Activated CD4-positive, alpha-beta T cell treated with anti-CD3 and anti-CD28 coated beads for 4 hours (primary cell): ENCODE data around the gene GRK2.

Experiments used
- DNase-seq, 2 donors: peaks; one replicate each; pipeline ENCODE4 v3.0.0-alpha.2; 2020

The GRK2 gene

DNA sequence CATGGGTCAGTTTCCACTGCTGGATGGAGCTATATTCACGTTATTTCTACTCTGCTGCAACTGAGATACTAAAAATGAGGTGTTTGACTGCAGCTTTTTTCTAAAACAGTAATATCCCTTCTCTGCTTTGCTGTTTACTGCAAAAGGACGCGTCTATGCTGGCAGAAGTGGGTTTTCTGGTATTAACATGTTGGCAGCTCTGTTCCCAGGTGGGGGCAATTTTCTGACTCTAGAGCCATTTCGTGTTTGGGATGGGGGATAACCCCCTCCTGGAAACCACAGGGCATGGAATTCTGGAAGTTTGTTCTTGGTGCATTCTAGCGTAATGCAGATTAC lies 4.9 kb downstream of the GRK2 start:
- no peak for DNase-seq

DNA sequence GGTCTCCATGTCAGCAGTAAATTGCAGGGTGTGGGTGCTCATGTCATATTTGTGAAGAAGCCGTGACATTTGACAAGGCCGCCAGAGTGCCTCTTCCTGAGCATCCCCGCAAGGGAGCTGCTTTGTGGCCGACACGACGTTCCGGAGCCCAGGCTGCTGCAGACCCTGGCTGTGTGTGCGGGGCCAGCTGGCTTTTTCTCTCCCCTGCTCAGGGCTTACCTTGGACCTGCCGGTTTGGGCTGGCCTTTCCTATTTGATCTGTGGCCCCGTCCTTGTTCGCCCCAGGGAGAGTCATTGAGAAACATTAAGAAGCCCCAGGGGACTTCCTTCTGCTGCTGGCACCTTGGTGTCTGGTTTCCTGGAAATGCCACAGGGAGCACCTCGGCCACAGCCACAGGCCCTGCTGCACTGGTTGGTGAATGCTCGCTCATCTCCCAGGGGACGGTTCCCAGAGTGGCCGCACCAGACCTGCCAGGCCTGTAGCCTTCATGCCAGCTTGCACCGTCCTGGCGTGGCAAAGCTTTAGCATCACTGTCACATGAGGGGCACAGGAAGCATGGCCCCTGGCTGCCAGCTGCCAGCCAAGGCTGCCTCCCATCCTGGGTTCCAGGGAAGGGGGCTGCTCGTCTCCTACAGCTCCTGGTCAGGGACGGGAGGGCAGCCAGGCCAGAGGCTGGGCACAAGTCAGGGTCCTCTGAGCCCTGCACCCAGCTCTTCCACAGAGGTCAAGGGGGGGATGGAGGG lies 5.4 kb downstream of the GRK2 start:
- peak in 1 of 2 donors; percentile 40 for DNase-seq

DNA sequence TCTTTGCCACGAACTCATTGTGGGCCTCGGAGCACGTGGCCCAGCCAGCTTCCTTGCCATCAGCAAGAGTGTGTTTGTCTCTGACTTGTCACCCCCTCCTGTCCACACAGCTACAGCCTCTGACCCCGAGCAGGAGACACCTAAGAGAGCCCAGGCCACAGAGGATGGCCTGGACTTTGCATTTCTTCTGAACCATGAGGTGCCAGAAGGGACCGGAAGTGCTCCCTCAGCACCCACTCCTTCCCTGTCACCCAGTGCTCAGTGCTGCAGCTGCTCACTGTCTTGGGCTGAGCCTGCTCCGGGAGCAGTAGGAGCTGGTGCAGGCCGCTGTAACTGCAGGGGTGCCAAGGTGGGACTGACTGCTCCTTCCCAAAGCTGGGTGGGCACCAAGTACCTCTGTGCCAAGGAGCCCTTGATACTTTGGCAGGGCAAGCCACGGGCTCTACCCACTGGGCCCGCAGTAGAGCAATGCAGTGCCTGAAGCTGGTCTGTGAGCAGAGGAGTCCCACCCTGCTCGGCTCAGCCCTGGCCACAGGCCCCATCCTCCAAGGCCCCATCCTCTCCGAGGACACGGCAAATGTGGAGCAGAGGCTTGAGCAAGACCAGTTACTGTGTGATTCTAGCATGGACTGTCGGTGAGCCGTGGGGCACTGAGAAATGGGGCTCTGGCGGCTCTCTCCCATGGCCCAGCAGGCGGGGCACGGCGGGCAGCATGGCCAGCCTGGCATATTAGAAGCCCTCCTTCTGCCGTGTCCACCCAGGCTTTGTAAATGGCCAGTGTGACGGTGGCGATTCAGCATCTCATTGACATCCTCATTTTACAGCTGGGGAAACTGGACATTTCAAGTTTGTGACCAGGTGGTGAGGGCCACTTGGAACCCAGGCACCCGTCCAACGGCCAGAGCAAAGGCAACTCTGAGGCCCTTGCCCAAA lies 6.3 kb downstream of the GRK2 start:
- DNase-seq, result no peak

DNA sequence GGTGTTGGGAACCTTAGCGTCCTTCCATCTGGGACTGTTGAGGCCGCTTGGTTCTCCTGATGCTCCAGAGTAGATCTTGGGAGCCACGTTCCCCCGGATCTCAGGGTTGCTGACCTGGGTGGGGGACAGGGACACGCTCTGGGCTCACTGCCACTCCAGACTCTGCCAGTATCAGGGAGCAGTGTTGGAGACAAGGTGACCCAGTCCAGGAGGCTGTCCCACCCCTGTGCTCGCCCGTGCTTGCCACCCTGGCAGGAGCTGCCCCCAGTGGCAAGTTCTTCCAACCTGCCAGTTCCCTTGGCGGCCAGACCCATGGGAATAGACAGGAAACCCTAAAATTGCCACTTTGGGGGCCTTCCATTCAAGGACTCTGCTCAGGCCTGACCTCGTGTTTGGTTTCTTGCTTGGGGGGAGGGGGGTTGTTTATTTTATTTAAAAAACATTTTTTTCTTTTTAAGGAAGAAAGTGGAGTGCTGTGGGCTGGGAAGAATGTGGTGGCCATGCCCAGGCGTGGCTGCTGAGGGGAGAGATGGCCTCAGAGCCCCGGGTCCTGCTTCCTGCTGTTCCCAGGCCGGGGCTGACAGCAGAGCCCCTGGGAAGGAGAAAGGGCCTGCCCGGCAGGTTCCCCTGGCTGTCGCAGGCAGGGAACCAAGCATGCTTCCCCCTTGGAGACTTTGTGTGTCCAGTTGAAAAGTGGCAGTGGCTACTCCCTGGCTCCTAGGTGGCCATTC lies 7.2 kb downstream of the GRK2 start:
- no peak for DNase-seq

DNA sequence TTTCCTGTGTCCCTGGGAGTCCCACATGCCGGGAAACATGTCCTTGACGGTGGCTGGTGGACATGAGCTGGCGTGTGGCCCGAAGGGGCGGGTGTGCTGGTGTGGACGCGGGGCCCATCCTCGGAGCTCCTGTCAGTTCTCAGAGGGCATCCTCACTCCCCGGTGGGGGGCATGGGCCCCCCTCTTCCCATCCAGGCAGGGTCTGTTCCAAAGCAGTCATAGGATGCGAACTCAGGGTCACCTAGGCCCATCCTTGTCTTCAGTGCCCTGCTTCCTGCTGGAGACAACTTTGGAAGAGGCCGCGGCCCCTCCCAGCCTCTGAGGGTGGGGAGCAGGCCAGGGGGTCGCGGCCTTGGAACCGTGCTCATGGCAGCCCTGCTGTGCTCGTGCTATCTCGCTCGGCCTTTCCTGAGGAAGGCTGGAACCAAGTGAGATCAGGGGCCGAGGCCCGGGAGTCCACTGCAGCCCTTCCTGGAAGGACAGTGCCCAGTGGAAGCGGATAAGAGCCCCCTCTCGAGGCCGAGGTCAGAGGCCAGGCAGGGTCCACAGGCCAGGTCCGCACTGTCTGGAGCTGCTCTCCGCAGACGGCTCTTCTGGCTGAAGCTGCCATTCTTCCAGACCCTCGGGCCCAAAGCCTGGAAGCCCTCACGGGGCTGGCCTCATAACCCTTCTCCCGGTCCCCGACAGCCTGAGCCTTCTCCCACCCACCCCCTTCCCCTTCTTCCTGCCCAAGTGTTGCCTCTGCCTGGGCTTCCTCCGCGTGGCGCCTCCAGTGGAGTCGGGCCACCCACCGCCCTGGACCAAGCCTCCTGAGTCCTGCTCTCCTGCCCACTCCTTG lies 8.7 kb downstream of the GRK2 start:
- DNase-seq, result no peak

DNA sequence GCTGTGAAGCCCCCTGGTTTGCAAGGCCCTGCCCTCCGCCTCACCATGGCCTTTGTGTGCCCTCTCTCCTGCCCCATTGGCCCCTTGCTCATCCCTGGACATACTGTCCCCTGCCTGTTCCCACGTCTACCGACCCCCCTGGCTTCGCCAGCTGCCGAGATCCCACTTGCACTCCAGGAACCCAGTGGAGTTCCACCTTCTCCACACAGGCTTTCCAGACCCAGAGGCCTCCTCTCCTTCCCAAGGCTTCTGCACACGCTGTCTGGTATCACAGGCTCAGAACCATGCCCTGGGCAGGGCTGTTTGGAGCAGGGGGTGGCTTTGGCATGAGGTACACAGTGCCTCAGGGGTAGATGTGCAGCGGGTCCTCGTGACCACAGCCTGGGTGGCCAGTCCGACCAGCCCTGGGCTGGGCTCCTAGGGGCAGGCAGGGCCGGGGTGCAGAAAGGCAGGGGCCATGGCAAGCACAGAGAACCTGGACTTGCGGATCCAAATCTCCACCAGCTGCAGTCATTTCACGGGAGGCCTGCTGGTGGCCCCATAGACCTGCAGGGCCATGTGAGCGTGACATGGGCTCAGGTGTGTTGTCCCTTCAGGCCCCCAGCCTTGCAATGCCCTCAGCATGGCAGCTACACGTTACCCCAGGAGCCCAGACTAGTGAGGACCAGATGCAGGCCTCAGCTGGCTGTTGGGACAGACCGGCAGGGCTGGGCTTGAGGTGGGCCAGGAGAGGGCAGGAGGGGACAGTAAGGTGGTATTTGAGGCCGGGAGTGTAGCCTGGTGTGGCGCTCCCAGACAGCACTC lies 9.5 kb downstream of the GRK2 start:
- DNase-seq, result no peak

DNA sequence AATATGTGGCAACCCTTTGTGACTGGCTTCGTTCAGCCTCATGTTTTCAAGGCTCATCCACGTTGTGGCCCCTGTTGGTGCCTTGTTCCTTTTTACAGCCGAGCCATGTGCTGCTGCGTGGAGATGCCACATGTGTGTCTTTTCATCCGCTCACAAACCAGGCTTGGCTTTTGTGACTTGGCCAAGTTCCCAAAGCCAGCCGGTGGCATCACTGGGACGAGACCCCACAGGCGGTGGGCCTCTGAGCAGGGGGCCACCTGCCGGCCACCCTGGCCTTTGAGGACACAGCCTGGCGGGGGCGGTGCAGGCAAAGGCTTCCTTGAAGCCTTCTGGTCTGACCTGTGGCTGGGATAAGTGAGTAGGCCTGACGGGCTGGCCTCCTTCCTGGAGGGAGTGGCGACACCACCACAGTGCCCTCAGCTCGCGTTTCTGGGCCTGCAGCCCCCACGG lies 10.5 kb downstream of the GRK2 start:
- DNase-seq, result no peak

DNA sequence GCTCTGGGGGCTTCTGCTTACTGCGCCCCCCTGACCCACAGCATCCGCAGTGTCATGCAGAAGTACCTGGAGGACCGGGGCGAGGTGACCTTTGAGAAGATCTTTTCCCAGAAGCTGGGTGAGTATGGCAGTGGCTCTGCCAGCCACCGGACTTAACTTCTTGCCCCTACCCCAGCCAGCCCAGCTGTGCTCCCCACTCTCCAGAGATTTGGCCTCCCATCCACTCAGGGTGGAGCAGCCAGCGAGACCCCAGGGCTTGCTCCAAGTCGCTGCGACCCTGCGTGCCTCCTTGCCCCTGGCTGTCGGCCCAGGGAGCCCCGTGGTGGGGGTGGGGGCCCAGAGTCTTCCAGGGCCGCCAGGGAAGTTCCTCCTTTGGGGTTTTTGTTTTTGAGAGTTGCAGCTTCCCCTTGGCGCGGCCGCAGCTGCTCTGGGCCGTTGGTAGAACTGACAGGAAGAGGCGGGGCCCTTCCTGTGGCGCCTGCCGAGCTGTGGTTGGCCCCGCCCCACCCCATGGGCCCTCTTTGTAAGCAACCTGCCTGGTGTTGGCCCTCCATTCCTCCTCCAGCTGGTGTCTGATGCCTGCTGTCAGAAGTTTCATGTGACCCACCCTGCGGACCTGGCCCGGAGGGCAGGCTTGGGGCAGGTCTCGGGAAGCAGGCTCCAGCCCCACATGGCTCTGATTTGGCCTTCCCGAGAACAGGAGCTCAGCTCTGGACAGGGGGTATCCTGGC lies 11.1 kb downstream of the GRK2 start:
- peak; percentile 85 to 89 for DNase-seq

DNA sequence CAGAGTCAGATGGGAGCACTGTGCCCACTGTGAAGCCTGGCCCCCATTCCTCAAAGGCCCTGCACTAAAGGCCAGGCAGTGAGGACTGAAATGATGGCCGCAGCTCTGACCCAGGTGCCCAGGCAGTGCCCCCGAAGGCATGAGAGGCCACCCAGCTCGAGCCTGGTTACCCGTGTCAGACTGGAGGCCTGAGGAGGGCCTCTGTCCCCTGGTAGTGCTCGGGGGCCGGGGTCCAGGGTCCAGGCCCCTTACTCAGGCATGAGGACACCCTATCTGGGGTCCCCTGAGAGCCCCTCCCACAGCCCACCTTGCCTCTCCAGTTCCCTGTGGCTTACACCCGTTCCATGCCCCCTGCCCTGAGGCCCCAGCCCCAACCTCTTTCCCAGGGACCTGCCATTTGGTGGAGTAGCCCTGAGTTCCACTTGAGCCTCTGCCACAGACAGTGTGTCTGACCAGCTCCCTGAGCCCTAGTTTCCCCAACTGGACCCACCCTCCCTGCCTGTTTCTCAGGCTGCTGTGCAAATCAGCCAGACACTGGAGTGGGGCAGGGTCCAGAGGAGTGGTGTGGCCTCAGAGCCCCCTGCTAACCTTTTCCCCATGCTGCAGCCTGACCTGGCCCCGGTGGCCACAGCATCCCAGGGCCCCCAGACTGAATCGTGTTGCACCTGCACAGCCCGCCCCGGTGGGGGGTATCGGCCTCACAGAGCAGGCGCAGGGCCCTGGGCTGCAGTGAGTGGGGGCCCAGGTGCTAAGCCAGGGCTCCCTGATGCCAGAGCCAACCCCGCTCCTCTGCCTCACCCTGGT lies 12.1 kb downstream of the GRK2 start:
- no peak for DNase-seq

DNA sequence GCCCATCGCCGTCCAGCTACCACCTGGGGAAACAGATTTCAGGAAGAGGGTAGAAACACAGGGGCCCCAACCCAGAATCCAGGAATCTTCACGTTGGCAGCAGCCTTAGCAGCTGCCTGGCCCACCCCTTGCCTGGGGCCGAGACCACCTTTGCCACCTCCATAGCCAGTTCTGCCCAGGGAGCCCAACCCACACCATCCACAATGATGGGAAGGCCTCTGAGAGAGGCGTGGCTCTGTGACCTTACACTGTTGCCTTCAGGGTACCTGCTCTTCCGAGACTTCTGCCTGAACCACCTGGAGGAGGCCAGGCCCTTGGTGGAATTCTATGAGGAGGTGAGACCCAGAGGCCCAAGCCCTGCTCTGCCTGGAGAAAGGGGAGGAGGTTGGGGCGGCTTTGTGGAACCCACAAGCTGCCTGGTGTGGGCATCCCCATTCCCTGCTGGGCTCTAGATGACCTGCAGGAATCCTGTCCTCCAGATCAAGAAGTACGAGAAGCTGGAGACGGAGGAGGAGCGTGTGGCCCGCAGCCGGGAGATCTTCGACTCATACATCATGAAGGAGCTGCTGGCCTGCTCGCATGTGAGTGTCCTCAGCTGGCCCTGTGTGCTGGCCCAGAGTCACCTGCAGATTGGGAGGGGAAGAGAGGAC lies 12.8 kb downstream of the GRK2 start:
- DNase-seq, result no peak

DNA sequence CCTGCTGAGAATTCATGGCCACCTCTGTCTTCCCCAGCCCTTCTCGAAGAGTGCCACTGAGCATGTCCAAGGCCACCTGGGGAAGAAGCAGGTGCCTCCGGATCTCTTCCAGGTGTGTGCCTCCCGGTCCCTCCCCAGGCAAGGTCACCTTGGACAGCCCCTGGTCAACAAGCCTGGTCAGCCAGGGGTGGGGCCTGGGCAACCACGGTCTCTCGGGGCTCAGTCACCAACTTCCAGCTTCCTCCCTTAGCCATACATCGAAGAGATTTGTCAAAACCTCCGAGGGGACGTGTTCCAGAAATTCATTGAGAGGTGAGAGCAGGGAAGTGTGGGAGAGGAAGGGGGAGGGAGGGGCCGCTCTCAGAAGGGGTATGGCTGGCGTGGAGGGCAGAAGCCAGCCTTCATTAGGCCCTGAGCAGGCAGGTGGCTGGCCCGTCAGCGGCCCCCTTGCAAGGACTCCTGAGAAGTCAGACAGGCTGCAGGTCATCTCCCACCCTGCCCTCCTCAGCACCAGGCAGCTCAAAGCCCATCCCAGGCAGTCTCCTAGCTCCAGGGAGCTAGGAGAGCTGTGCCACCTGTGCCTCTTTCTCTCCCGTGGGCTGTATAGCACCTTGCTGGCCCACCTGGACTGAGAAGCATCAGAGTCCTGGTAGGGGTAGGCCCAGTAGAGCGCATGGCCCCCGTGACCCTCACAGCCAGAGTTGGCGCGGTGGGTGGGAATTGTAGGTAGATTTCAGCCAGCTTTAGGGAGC lies 13.5 kb downstream of the GRK2 start:
- no peak for DNase-seq

DNA sequence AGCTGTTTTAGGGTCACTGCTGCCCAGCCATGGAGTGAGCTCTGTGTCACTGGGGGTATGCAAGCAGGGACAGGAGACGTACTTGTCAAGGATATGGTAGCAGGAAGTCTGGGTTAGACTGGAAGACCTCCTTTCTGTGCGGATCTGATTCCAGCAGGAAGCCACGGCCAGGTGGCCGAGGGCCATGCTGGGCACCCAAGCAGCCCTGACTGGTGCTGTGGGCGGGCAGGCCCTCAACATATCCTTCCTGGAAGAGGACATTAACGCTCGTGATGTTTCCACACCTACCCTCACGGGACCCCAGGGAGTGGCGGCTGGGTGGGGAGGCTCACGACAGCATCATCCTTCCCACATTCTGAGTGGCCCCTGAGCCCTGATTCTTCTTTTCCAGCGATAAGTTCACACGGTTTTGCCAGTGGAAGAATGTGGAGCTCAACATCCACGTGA lies 14.1 kb downstream of the GRK2 start:
- DNase-seq, result no peak

DNA sequence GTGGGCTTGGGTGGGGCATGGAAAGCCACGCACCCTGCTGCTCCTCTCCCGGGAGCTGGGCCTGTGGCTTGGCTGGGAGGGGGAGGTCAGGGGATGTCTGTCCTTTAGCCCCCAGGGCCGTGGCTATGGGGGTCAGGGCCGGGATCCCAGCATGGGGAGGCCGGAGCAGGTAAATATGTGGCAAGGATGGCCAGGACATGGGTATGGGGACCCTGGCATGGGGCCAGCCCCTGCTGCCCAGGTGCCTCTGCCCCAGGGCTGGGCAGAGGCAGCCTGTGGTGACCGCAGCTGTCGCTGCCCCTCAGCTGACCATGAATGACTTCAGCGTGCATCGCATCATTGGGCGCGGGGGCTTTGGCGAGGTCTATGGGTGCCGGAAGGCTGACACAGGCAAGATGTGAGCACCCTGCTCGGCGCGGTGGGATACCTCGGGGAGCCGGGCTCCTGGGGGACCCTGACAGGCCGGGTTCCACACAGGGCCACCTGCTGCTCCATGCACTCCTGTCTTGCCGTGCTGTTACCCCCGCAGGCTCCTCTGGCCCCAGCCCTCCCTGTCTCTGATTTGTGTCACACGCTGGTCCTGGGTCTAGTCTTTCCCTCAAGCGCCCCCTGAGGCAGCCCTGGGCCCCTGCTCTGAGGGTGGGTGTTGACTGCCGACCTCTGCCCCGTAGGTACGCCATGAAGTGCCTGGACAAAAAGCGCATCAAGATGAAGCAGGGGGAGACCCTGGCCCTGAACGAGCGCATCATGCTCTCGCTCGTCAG lies 14.7 kb downstream of the GRK2 start:
- no peak for DNase-seq

DNA sequence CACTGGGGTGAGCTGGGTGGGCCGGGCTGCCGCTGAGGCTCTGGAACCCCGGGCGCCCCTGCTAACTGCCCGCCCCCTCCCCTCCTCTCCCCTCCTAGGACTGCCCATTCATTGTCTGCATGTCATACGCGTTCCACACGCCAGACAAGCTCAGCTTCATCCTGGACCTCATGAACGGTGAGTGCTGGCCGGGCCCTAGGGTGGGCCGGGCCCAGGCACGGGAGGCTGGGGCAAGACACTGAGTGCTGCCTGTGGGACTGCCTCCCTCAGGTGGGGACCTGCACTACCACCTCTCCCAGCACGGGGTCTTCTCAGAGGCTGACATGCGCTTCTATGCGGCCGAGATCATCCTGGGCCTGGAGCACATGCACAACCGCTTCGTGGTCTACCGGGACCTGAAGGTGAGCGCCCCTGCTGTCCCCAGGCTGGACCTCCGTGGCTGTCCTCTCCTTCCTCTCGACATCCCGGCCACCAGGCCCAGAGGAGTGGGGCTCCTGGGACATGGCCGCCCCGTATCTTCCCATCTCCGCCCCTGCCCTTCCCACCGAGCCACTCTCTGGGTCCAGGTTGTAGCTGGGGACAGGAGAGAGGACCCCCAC lies 15.4 kb downstream of the GRK2 start:
- DNase-seq, result no peak

DNA sequence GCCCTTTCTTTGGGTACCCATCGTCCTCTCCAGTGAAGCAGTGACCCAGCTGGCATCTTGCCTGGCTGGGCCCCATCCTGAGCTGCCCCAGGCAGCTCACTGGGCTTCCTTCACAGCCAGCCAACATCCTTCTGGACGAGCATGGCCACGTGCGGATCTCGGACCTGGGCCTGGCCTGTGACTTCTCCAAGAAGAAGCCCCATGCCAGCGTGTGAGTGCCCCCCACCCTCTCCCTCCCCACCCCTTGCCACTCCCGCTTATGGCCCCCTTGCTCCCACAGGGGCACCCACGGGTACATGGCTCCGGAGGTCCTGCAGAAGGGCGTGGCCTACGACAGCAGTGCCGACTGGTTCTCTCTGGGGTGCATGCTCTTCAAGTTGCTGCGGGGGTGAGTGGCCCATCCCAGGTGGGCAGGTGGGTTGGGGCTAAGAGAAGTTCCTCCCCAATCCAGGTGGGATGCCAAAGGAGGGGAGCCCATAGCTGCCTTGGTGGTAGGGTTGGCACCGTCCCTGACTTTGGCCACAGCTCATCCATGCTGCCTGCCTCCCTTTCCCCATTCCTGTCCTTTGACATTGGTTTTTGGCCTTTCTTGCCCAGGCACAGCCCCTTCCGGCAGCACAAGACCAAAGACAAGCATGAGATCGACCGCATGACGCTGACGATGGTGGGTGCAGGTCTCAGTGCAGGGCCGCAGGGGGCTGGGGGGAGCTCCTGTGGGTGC lies 16.0 kb downstream of the GRK2 start:
- no peak for DNase-seq

DNA sequence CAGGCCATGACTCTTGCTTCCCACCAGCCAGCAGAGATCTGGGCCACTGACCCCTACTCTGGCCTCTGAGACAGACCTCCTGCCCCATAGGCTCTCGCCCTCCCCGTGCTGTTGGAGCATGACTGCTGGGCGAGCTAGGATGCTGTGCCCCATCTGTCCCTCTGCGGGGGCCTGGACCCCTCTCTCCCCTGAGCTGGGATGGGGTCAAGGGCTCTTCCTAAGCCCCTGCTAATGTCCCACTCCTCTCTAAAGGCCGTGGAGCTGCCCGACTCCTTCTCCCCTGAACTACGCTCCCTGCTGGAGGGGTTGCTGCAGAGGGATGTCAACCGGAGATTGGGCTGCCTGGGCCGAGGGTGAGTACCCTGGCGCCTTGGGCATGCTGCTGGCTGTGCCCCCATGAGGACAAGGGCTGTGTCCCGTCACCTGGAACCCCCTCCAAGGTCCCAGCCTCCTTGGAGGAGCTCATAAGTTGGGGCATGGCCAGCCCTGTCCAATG lies 16.7 kb downstream of the GRK2 start:
- DNase-seq, result no peak
